Gastroesophageal sphincter (tissue), 4 donors: ENCODE measurements around the gene GJD2. TPM values are rescaled to one million over a fixed set of nuclear protein-coding genes. Genes with fewer than 3 reads are reported as not detected.

Source experiments
- ATAC-seq: fragments of 150-250 bp; one replicate; pipeline ENCODE4 v1.9.1; 2016; ENCODE audit warnings: mild to moderate bottlenecking, moderate library complexity
- H3K27ac ChIP-seq, 4 donors: fragments of 200-600 bp; sonication (generic) in 3 of 4; 1 replicate in 3 of 4; 2 replicates in 1 of 4; pipeline ENCODE4 v1.5.1; 2016 to 2019
- H3K27me3 ChIP-seq: fragments of 200-600 bp; sonication (generic); one replicate; pipeline ENCODE4 v1.5.1; 2019
- H3K36me3 ChIP-seq, 2 donors: fragments of 200-600 bp; sonication (generic); one replicate each; pipeline ENCODE4 v1.5.1; 2019; ENCODE audit warnings: control low read depth in 1 of 2
- H3K4me1 ChIP-seq, 3 donors: fragments of 200-600 bp; sonication (generic); 1 replicate in 2 of 3; 2 replicates in 1 of 3; pipeline ENCODE4 v1.5.1; 2016 to 2019; ENCODE audit warnings: control low read depth in 2 of 3
- H3K4me3 ChIP-seq, 2 donors: fragments of 200-600 bp; sonication (generic); one replicate each; pipeline ENCODE4 v1.5.1; 2019; ENCODE audit warnings: mild to moderate bottlenecking in 1 of 2, moderate library complexity in 1 of 2
- H3K9me3 ChIP-seq, 3 donors: fragments of 200-600 bp; sonication (generic); one replicate each; pipeline ENCODE4 v1.5.1; 2017 to 2019; ENCODE audit warnings: control low read depth in 2 of 3
- CTCF ChIP-seq, 4 experiments: fragments of 200-600 bp in 2 of 4; fragments of 450-650 bp in 2 of 4; sonication (generic) in 1 of 4; IDR thresholded peaks; one replicate each; pipeline ENCODE4 v1.5.1; 2017 to 2019; ENCODE audit warnings: antibody characterized with exemption in 4 of 4, mild to moderate bottlenecking in 2 of 4, moderate library complexity in 2 of 4
- EP300 ChIP-seq: sonication (generic); formaldehyde crosslinking; IDR thresholded peaks from one replicate; pipeline ENCODE4 v1.6.1; 2017; ENCODE audit warnings: antibody characterized with exemption, mild to moderate bottlenecking
- POLR2A ChIP-seq, 2 donors: fragments of 450-650 bp; IDR thresholded peaks; one replicate each; pipeline ENCODE4 v1.6.1; 2017; ENCODE audit warnings: antibody characterized with exemption in 2 of 2, mild to moderate bottlenecking in 2 of 2, moderate library complexity in 1 of 2
- POLR2AphosphoS5 ChIP-seq: sonication (generic); formaldehyde crosslinking; IDR thresholded peaks from one replicate; pipeline ENCODE4 v1.6.1; 2017; ENCODE audit warnings: antibody characterized with exemption
- WGBS, 2 donors: methylation state at CpG; one replicate each; pipeline ENCODE4 v1.1.5; 2018; ENCODE audit warnings: low coverage in 1 of 2; 5-methylcytosine and 5-hydroxymethylcytosine counted together
- total RNA-seq, 4 donors: library from RNA; depleted of rRNA; stranded (reverse); fragments of >200 nt; gene quantifications; one replicate each; pipeline ENCODE4 v1.1.0, GENCODE V29; 2016

The GJD2 gene
- total RNA-seq, 4 donors from 2014 or later = not detected

- Histone ChIP-seq H3K4me3 (no peak overlapping the region), H3K36me3 (no peaks in the 10 kb centered on the region), H3K27ac (peak overlapping the region in 1 of 4 donors; percentile 6), H3K27me3 (peaks cover 14% of the 10 kb centered on the region), H3K4me1 (peaks cover 0 to 26% (median 9%) of the 10 kb centered on the region in 3 donors), H3K9me3 (no peaks in the 10 kb centered on the region)
- 30 to 42% methylated on average over 8 to 11 of the region's 16 CpGs for WGBS, 2 donors
- ATAC-seq = no peak
- TF ChIP-seq CTCF (IDR thresholded peaks at IDR 0.05) (no peak), POLR2AphosphoS5 (peak; percentile 24)
Observed at GRCh38 chr15:34799149-34800101, 44.6 kb upstream of the GJD2 start.

- no peak for ATAC-seq
- whole genome bisulfite sequencing, 2 donors = 40 to 42% methylated on average over 2 to 5 of the region's 5 CpGs
- no peak overlapping the region for H3K4me3 ChIP-seq
Observed at GRCh38 chr15:34796847-34797435, 42.1 kb upstream of the GJD2 start.

DNA sequence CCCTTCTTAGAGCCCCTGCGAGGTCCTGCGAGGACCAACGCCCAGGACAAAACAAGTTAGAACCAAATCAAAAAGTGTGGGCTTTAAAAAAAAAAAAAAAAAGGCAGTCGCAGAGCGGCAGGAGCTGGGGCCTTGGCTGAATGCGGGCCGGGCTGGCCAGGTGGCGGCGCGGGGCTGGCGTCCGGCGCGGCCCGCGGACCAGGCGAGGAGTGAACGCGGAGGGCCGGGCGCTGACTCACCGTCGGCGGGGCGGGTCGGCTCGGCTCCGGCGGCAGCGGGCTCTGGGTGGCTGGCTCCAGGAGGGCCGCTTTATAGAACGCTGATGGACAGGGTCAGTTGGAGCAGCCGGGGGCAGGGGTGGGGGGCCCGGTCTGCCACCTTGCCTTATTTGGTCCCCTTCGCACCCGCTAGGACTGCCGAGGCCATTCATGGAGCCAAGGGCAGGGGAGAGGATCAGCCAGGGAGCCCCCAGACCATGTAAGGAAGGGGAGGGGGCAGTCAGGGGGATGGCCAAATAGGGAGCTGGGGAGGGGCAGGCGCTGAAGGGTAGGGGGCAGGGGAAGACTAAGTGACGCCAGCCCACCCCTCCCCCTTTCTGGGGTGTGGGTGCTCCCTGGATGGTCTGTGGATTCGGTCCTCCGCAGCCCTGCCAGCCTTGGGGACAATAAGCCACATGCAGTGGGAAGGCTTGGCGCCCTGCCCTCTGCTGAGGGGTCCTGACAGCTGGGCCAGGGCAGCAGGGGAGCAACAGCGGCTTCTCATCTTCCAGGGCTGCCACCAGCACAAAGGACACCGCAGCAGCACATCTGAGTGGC, 40.7 kb upstream of the GJD2 start, which contains the start of gene ACTC1:
TSS of gene ACTC1 (minus strand) at position 283 of the 815 bp plus-strand sequence. CDS start 741 bp downstream, outside the sequence.
- Histone ChIP-seq H3K4me3 (peak within 1 kb of the TSS in 1 of 2 donors; percentile 40), H3K36me3 (no peaks in the 10 kb centered on the region), H3K27me3 (peaks cover 24% of the 10 kb centered on the region), H3K9me3 (no peaks in the 10 kb centered on the region), H3K4me1 (peaks cover 0 to 27% (median 9%) of the 10 kb centered on the region in 3 donors), H3K27ac (peak within 1 kb of the TSS in 1 of 4 donors; percentile 24)
- ATAC-seq = peak; percentile 87
- TF ChIP-seq POLR2AphosphoS5 = no peak
- no peak for TF ChIP-seq EP300
- TF ChIP-seq POLR2A (IDR thresholded peaks at IDR 0.05) = no peak
- TF ChIP-seq CTCF (IDR thresholded peaks at IDR 0.05) = peak in 2 of 4 experiments; percentile 21 to 31
- WGBS, 2 donors = 3 to 4% methylated on average over 5 to 23 of the region's 44 CpGs

More at GRCh38 chr15:34796847-34797435, 42.1 kb upstream of the GJD2 start:
- Histone ChIP-seq H3K27ac (no peak overlapping the region), H3K27me3 (peaks cover 24% of the 10 kb centered on the region), H3K9me3 (no peaks in the 10 kb centered on the region), H3K36me3 (no peaks in the 10 kb centered on the region), H3K4me1 (peaks cover 0 to 27% (median 9%) of the 10 kb centered on the region in 3 donors)
- TF ChIP-seq POLR2AphosphoS5 (no peak), POLR2A (IDR thresholded peaks at IDR 0.05) (no peak), CTCF (IDR thresholded peaks at IDR 0.05) (no peak), EP300 (no peak)

- H3K36me3 ChIP-seq = no peaks in the 10 kb centered on the region
- no peak for TF ChIP-seq CTCF (IDR thresholded peaks at IDR 0.05)
- TF ChIP-seq POLR2AphosphoS5 = no peak
- TF ChIP-seq EP300 = no peak
- no peak for TF ChIP-seq POLR2A (IDR thresholded peaks at IDR 0.05)
- H3K27ac ChIP-seq = peak overlapping the region in 1 of 4 donors; percentile 24
- peaks cover 0 to 27% (median 9%) of the 10 kb centered on the region in 3 donors for H3K4me1 ChIP-seq
- peak overlapping the region in 1 of 2 donors; percentile 40 for H3K4me3 ChIP-seq
- H3K9me3 ChIP-seq = no peaks in the 10 kb centered on the region
- H3K27me3 ChIP-seq = peaks cover 24% of the 10 kb centered on the region
- peak; percentile 5 for ATAC-seq
- WGBS, 2 donors = 4 to 27% methylated on average over 4 to 22 of the region's 33 CpGs
Observed at GRCh38 chr15:34794590-34795206, 39.9 kb upstream of the GJD2 start.
